HepG2 (cell line): Measurements from ENCODE around the gene CNDP1. TPM values are rescaled to one million over a fixed set of nuclear protein-coding genes. Genes with fewer than 3 reads are reported as not detected.

Source experiments
- ATAC-seq: fragments of 200-7000 bp; cut with Tn5 transposase; 3 replicates; pipeline ENCODE4 v1.9.1; 2020; ENCODE audit warnings: mild to moderate bottlenecking, moderate library complexity
- BruUV-seq: library from RNA; stranded (reverse); fragments of 400-500 nt; replicated peaks from 2 replicates; lab custom pipeline; 2021; lab: Mats Ljungman, UMichigan
- CTCF ChIA-PET: fragments of 300-600 bp; formaldehyde crosslinking; extraction: SDS; loops from one replicate; lab custom pipeline; 2021; ENCODE audit warnings: low total read pairs, inconsistent platforms, low intra/inter-chr PET ratio; lab: Yijun Ruan, JAX
- POLR2A ChIA-PET: fragments of 350-600 bp; sonication (Branson Sonifier 250); formaldehyde crosslinking; loops from one replicate; lab custom pipeline; 2020; ENCODE audit warnings: antibody characterized with exemption, inconsistent platforms; lab: Yijun Ruan, JAX
- DNase-seq: peaks from one replicate; pipeline ENCODE4 v3.0.0-alpha.2; 2015; ENCODE audit warnings: low spot score
- FAIRE-seq: peaks from 3 replicates; lab custom pipeline; 2011; peaks lifted over from hg19 to GRCh38; lab: Jason Lieb, UNC
- H2AFZ ChIP-seq: one replicate; pipeline ENCODE4 v1.6.1; 2011; ENCODE audit warnings: low read length, inconsistent platforms
- H3K27ac ChIP-seq: fragments of 300-600 bp; 3 replicates; pipeline ENCODE4 v1.8.0; 2011; ENCODE audit warnings: mixed run types, mild to moderate bottlenecking, mixed read lengths, low read length, inconsistent platforms; ENCODE audit not compliant: insufficient read depth; ENCODE audit errors: extremely low read length
- H3K27me3 ChIP-seq, 2 experiments: fragments of 200-600 bp in 1 of 2; 2 replicates in 1 of 2; 3 replicates in 1 of 2; pipeline versions ENCODE4 v1.6.0 to v1.8.0; 2011; ENCODE audit warnings: low read length in 2 of 2, mild to moderate bottlenecking in 2 of 2, moderate library complexity in 2 of 2, inconsistent platforms in 1 of 2; ENCODE audit not compliant: insufficient read depth in 2 of 2, control insufficient read depth in 1 of 2
- H3K36me3 ChIP-seq, 2 experiments: fragments of 200-600 bp in 1 of 2; replicated peaks in 1 of 2; 2 replicates in 1 of 2; 3 replicates in 1 of 2; pipeline versions ENCODE4 v1.5.1 to v1.8.0; 2011; ENCODE audit warnings: low read length in 2 of 2, inconsistent platforms in 1 of 2; ENCODE audit not compliant: insufficient read depth in 2 of 2, control insufficient read depth in 1 of 2
- H3K4me1 ChIP-seq: 2 replicates; pipeline ENCODE4 v1.5.1; 2012; ENCODE audit warnings: low read length, inconsistent platforms; ENCODE audit not compliant: insufficient read depth
- H3K4me2 ChIP-seq: 2 replicates; pipeline ENCODE4 v1.6.0; 2011; ENCODE audit warnings: low read depth, low read length, inconsistent platforms
- H3K4me3 ChIP-seq, 3 experiments: fragments of 200-600 bp in 1 of 3; sonication (generic), shearing (Covaris generic) in 1 of 3; replicated peaks in 1 of 3; 2 replicates each; pipeline ENCODE4 v1.5.1; 2011 to 2016; ENCODE audit warnings: low read length in 3 of 3, inconsistent platforms in 2 of 3, low read depth in 2 of 3, mild to moderate bottlenecking in 2 of 3, control low read depth in 1 of 3, mixed read lengths in 1 of 3; ENCODE audit not compliant: insufficient read depth in 1 of 3
- H3K79me2 ChIP-seq: one replicate; pipeline ENCODE4 v1.6.1; 2011; ENCODE audit warnings: low read length, inconsistent platforms; ENCODE audit not compliant: insufficient read depth
- H3K9ac ChIP-seq: 2 replicates; pipeline ENCODE4 v1.6.0; 2011; ENCODE audit warnings: mild to moderate bottlenecking, low read depth, low read length, inconsistent platforms; ENCODE audit not compliant: insufficient read depth
- H3K9me3 ChIP-seq: 2 replicates; pipeline ENCODE4 v1.5.1; 2012; ENCODE audit warnings: mild to moderate bottlenecking, low read length
- H4K20me1 ChIP-seq: 2 replicates; pipeline ENCODE4 v1.6.0; 2011; ENCODE audit warnings: inconsistent platforms, mild to moderate bottlenecking, low read length, moderate library complexity; ENCODE audit not compliant: insufficient read depth
- ARNTL ChIP-seq: sonication (generic); formaldehyde crosslinking; IDR thresholded peaks from 2 replicates; pipeline ENCODE4 v1.4.0; 2020; ENCODE audit warnings: mild to moderate bottlenecking, missing genetic modification reagents
- CHCHD3 ChIP-seq: sonication (generic); formaldehyde crosslinking; IDR thresholded peaks from 2 replicates; pipeline ENCODE4 v1.8.0; 2022; ENCODE audit warnings: mild to moderate bottlenecking, missing genetic modification reagents, moderate library complexity
- HNRNPUL1 ChIP-seq: fragments of 200-400 bp; formaldehyde crosslinking; IDR thresholded peaks from 2 replicates; pipeline ENCODE4 v1.6.1; 2017; ENCODE audit warnings: low read depth, mild to moderate bottlenecking, low read length, moderate library complexity
- KDM6A ChIP-seq: IDR thresholded peaks from 2 replicates; pipeline ENCODE4 v1.6.1; 2016; ENCODE audit warnings: low read depth
- MAFG ChIP-seq: sonication (generic); formaldehyde crosslinking; IDR thresholded peaks from 2 replicates; pipeline ENCODE4 v1.5.1; 2020; ENCODE audit warnings: mild to moderate bottlenecking, missing genetic modification reagents
- NCOA2 ChIP-seq: sonication (generic); formaldehyde crosslinking; IDR thresholded peaks from 2 replicates; pipeline ENCODE4 v1.8.0; 2022; ENCODE audit warnings: inconsistent platforms
- NPAS2 ChIP-seq: sonication (generic); formaldehyde crosslinking; IDR thresholded peaks from 2 replicates; pipeline ENCODE4 v1.8.0; 2022; ENCODE audit warnings: mild to moderate bottlenecking, missing genetic modification reagents, borderline replicate concordance
- RCOR2 ChIP-seq: IDR thresholded peaks from 2 replicates; pipeline ENCODE4 v1.6.1; 2016; ENCODE audit warnings: missing biosample characterization, missing genetic modification reagents
- SOX13 ChIP-seq, 3 experiments: fragments of 450-650 bp in 1 of 3; sonication (generic) in 1 of 3; formaldehyde crosslinking in 1 of 3; IDR thresholded peaks in 2 of 3; conservative IDR thresholded peaks in 1 of 3; 2 replicates each; pipeline versions ENCODE4 v1.5.0 to v1.6.1; 2016 to 2020; ENCODE audit warnings: antibody characterized with exemption in 1 of 3, mild to moderate bottlenecking in 1 of 3, missing compliant biosample characterization in 1 of 3, missing genetic modification reagents in 1 of 3, moderate library complexity in 1 of 3
- ZNF33A ChIP-seq: sonication (generic); formaldehyde crosslinking; IDR thresholded peaks from 2 replicates; pipeline ENCODE4 v1.5.1; 2020; ENCODE audit warnings: missing genetic modification reagents, mild to moderate bottlenecking, moderate library complexity, borderline replicate concordance
- ZNF382 ChIP-seq: sonication (generic); formaldehyde crosslinking; IDR thresholded peaks from 2 replicates; pipeline ENCODE4 v1.5.0; 2020; ENCODE audit warnings: missing genetic modification reagents, mild to moderate bottlenecking, borderline replicate concordance
- ZNF383 ChIP-seq: sonication (generic); formaldehyde crosslinking; IDR thresholded peaks from 2 replicates; pipeline ENCODE4 v1.4.0; 2020; ENCODE audit warnings: missing genetic modification reagents, mild to moderate bottlenecking, borderline replicate concordance
- ZNF484 ChIP-seq: sonication (generic); formaldehyde crosslinking; IDR thresholded peaks from 2 replicates; pipeline ENCODE4 v1.5.1; 2020; ENCODE audit warnings: mild to moderate bottlenecking, low read depth, missing genetic modification reagents, borderline replicate concordance
- ZNF713 ChIP-seq: sonication (generic); formaldehyde crosslinking; IDR thresholded peaks from 2 replicates; pipeline ENCODE4 v1.4.0; 2020; ENCODE audit warnings: mild to moderate bottlenecking, missing genetic modification reagents
- WGBS: methylation state at CpG from one replicate; pipeline ENCODE4 v1.1.6; 2017; ENCODE audit warnings: low lambda C conversion rate; 5-methylcytosine and 5-hydroxymethylcytosine counted together
- in situ Hi-C: cut with HindIII; loops from 2 replicates; pipeline ENCODE4 v1.10.0; 2017; ENCODE audit warnings: low pct_unique_long_range_greater_than_20kb; ENCODE audit not compliant: extremely low pct_ligation_motif_present
- intact Hi-C: fragments of 100-400 bp; cut with micrococcal nuclease; formaldehyde crosslinking; loops from one replicate; pipeline ENCODE4 v1.10.0; 2022; ENCODE audit not compliant: unreplicated experiment
- polyA plus RNA-seq, 8 experiments: library from polyadenylated mRNA; depleted of rRNA in 3 of 8; stranded (reverse) in 7 of 8; unstranded in 1 of 8; fragments of >200 nt; fragmentation: Illumina TruSeq in 4 of 8; extraction: Trizol in 4 of 8; gene quantifications; 2 replicates each; pipeline versions ENCODE4 v1.2.1 to v1.2.3, GENCODE V29; 2011 to 2016; ENCODE audit warnings: low read depth in 4 of 8, missing spikeins in 1 of 8, mixed read lengths in 1 of 8; ENCODE audit not compliant: insufficient read depth in 1 of 8
- total RNA-seq, 5 experiments: library from RNA; depleted of rRNA; stranded (reverse); fragments of >200 nt; fragmentation: Illumina TruSeq; extraction: Trizol; gene quantifications; 2 replicates each; pipeline ENCODE4 v1.2.3, GENCODE V29; 2016; ENCODE audit warnings: low read depth in 1 of 5
- TF ChIP-seq, protein P1 (sequence below): sonication (generic); formaldehyde crosslinking; IDR thresholded peaks from 2 replicates; pipeline ENCODE4 v1.4.0; 2020; ENCODE audit warnings: missing genetic modification reagents, borderline replicate concordance

Gene CNDP1
- total and polyA plus RNA-seq, 2 of the 13 experiments (the other 11 are each of a cell fraction or from before 2014, with no cell fraction given) = 0.01 TPM; not detected in 1

GRCh38 chr18:74550886-74551285, 16.6 kb downstream of the CNDP1 start:
- no peak for TF ChIP-seq KDM6A (CRISPR knock-in tag)
- no peak for TF ChIP-seq SOX13 (IDR thresholded peaks at IDR 0.05)
- TF ChIP-seq SOX13 (CRISPR knock-in tag; conservative IDR thresholded peaks at IDR 0.05 in 1 of 2, IDR thresholded peaks at IDR 0.05 in 1 of 2) = no peak
- TF ChIP-seq NPAS2 (CRISPR knock-in tag) = no peak
- no peak for TF ChIP-seq ZNF33A
- no peak for TF ChIP-seq ZNF713
- no peak for TF ChIP-seq ZNF383 (CRISPR knock-in tag)
- TF ChIP-seq ARNTL (CRISPR knock-in tag) = no peak
- no peak for TF ChIP-seq NCOA2 (CRISPR knock-in tag)
- no peak for TF ChIP-seq CHCHD3 (CRISPR knock-in tag)
- no peak for TF ChIP-seq HNRNPUL1
- no peak for TF ChIP-seq ZNF484 (CRISPR knock-in tag)
- no peak for TF ChIP-seq MAFG (CRISPR knock-in tag)
- no peak for TF ChIP-seq ZNF382 (CRISPR knock-in tag)
- TF ChIP-seq RCOR2 (CRISPR knock-in tag) = no peak
- TF ChIP-seq, protein P1, sequence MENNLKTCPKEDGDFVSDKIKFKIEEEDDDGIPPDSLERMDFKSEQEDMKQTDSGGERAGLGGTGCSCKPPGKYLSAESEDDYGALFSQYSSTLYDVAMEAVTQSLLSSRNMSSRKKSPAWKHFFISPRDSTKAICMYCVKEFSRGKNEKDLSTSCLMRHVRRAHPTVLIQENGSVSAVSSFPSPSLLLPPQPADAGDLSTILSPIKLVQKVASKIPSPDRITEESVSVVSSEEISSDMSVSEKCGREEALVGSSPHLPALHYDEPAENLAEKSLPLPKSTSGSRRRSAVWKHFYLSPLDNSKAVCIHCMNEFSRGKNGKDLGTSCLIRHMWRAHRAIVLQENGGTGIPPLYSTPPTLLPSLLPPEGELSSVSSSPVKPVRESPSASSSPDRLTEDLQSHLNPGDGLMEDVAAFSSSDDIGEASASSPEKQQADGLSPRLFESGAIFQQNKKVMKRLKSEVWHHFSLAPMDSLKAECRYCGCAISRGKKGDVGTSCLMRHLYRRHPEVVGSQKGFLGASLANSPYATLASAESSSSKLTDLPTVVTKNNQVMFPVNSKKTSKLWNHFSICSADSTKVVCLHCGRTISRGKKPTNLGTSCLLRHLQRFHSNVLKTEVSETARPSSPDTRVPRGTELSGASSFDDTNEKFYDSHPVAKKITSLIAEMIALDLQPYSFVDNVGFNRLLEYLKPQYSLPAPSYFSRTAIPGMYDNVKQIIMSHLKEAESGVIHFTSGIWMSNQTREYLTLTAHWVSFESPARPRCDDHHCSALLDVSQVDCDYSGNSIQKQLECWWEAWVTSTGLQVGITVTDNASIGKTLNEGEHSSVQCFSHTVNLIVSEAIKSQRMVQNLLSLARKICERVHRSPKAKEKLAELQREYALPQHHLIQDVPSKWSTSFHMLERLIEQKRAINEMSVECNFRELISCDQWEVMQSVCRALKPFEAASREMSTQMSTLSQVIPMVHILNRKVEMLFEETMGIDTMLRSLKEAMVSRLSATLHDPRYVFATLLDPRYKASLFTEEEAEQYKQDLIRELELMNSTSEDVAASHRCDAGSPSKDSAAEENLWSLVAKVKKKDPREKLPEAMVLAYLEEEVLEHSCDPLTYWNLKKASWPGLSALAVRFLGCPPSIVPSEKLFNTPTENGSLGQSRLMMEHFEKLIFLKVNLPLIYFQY = no peak
- TF ChIP-seq, all 625 proteins: peak for 0
- no peak overlapping the region for H3K4me2 ChIP-seq
- ChIA-PET CTCF (interaction anchor here (2.8 kb wide), 1 partner anchor 197 kb away, joined by 22 read pairs; no protein-coding TSS in a partner anchor), POLR2A (interaction anchor here (1.5 to 1.6 kb wide), 2 partner anchors 9 to 55 kb away, joined by 13 to 25 read pairs; partner anchors contain the start of gene CNDP2)
- H3K27ac ChIP-seq = no peak overlapping the region
- DNase-seq (no peak), FAIRE-seq (no peak), ATAC-seq (no peak)
- no peak overlapping the region for H2AFZ ChIP-seq
- intact Hi-C loops (no loop called here), in situ Hi-C loops (loop anchor here (5.0 to 10.0 kb wide), 2 partner anchors 199 to 356 kb away; no protein-coding TSS in a partner anchor)
- H3K9me3 ChIP-seq = peaks cover 23% of the 10 kb centered on the region
- H3K36me3 ChIP-seq = no peaks in the 10 kb centered on the region
- 51% methylated on average over 4 of the region's 6 CpGs for WGBS
- peaks cover 0 to 4% of the 10 kb centered on the region in 2 experiments; a peak in 2 of 5 replicates for H3K27me3 ChIP-seq
- no peak overlapping the region for H3K4me3 ChIP-seq
- BruUV-seq = no TSS peak
- no peak overlapping the region for H3K9ac ChIP-seq
- no peaks in the 10 kb centered on the region for H3K79me2 ChIP-seq
- peaks cover 25% of the 10 kb centered on the region for H3K4me1 ChIP-seq
- H4K20me1 ChIP-seq = no peaks in the 10 kb centered on the region
